BJ (cell line): ENCODE results near the gene SLX4IP. TPM values are rescaled to one million over a fixed set of nuclear protein-coding genes. Genes with fewer than 3 reads are reported as not detected.

Source experiments
- CTCF ChIA-PET: fragments of 350-600 bp; formaldehyde crosslinking; extraction: SDS; loops from one replicate; lab custom pipeline; 2021; ENCODE audit warnings: antibody characterized with exemption, inconsistent platforms; lab: Yijun Ruan, JAX
- POLR2A ChIA-PET: fragments of 300-600 bp; sonication (Branson Sonifier 250); formaldehyde crosslinking; extraction: SDS; loops from one replicate; lab custom pipeline; 2021; ENCODE audit warnings: antibody characterized with exemption; lab: Charles Lee
- DNase-seq: peaks from one replicate; pipeline ENCODE4 v3.0.0-alpha.2; 2011; ENCODE audit warnings: low read depth
- H3K27me3 ChIP-seq: 2 replicates; pipeline ENCODE4 v1.6.0; 2011; ENCODE audit warnings: low read length; ENCODE audit not compliant: control insufficient read depth, insufficient read depth
- H3K36me3 ChIP-seq: 2 replicates; pipeline ENCODE4 v1.5.1; 2011; ENCODE audit warnings: low read length; ENCODE audit not compliant: control insufficient read depth, insufficient read depth
- H3K4me3 ChIP-seq: 2 replicates; pipeline ENCODE4 v1.5.1; 2011; ENCODE audit warnings: low read depth, mild to moderate bottlenecking, control low read depth, low read length
- CTCF ChIP-seq: IDR thresholded peaks from 2 replicates; pipeline ENCODE4 v1.5.1; 2011; ENCODE audit warnings: low read depth, mild to moderate bottlenecking, control low read depth, inconsistent platforms, low read length, moderate library complexity; ENCODE audit not compliant: insufficient read depth
- polyA plus RNA-seq: library from polyadenylated mRNA; depleted of rRNA; stranded (reverse); fragments of >200 nt; gene quantifications from 2 replicates; pipeline ENCODE4 v1.2.3, GENCODE V29; 2011

Gene SLX4IP
- polyA plus RNA-seq, 1 experiment, result 1.6 TPM

- TF ChIP-seq CTCF, result no peak
- no peaks in the 10 kb centered on the region for H3K27me3 ChIP-seq
- CTCF ChIA-PET, result interaction anchor here (0.9 to 2.4 kb wide), 8 partner anchors 9 to 1110 kb away, joined by 3 to 15 read pairs (median 4); no protein-coding TSS in a partner anchor
- POLR2A ChIA-PET, result no interaction called here
- H3K36me3 ChIP-seq, result no peaks in the 10 kb centered on the region
- peak; percentile 96 for DNase-seq
- peak overlapping the region; percentile 98 for H3K4me3 ChIP-seq
These were observed 656 bp upstream of the SLX4IP start for GRCh38 chr20:10434467-10434831.

- Histone ChIP-seq H3K4me3 (no peak overlapping the region), H3K27me3 (no peaks in the 10 kb centered on the region), H3K36me3 (no peaks in the 10 kb centered on the region)
- CTCF ChIA-PET, result interaction anchor here (0.7 kb wide), 1 partner anchor 458 kb away, joined by 3 read pairs; no protein-coding TSS in a partner anchor
- POLR2A ChIA-PET, result no interaction called here
- DNase-seq, result no peak
- TF ChIP-seq CTCF, result no peak
These were observed 1.1 kb downstream of the SLX4IP start for GRCh38 chr20:10436053-10436699.

- H3K4me3 ChIP-seq, result no peak overlapping the region
- no peak for DNase-seq
- TF ChIP-seq CTCF, result no peak
- ChIA-PET CTCF (no interaction called here), POLR2A (interaction anchor here (0.5 kb wide), 1 partner anchor 15 kb away, joined by 6 read pairs; no protein-coding TSS in a partner anchor)
- no peaks in the 10 kb centered on the region for H3K27me3 ChIP-seq
- no peaks in the 10 kb centered on the region for H3K36me3 ChIP-seq
These were observed 3.1 kb downstream of the SLX4IP start for GRCh38 chr20:10438217-10438616.

- H3K36me3 ChIP-seq, result no peaks in the 10 kb centered on the region
- CTCF ChIA-PET, result no interaction called here
- no peak overlapping the region for H3K4me3 ChIP-seq
- POLR2A ChIA-PET, result no interaction called here
- no peak for TF ChIP-seq CTCF
- no peaks in the 10 kb centered on the region for H3K27me3 ChIP-seq
- DNase-seq, result no peak
These were observed 8.8 kb downstream of the SLX4IP start for GRCh38 chr20:10443936-10444335.

- no peaks in the 10 kb centered on the region for H3K36me3 ChIP-seq
- no peak overlapping the region for H3K4me3 ChIP-seq
- H3K27me3 ChIP-seq, result no peaks in the 10 kb centered on the region
- ChIA-PET CTCF (no interaction called here), POLR2A (no interaction called here)
- TF ChIP-seq CTCF, result no peak
- DNase-seq, result no peak
These were observed 10.7 kb downstream of the SLX4IP start for GRCh38 chr20:10445758-10446157.
